Measurements from ENCODE around the gene TP53BP2. TPM values are rescaled to one million over a fixed set of nuclear protein-coding genes. Genes with fewer than 3 reads are reported as not detected.

The TP53BP2 gene
- total and polyA plus RNA-seq, 2 donors (not counting 3 experiments of a cell fraction or from before 2014, with no cell fraction given) = 21.9 to 51.9 TPM

GRCh38 chr1:223796210-223796609, 49.5 kb downstream of the TP53BP2 start:
- CTCF ChIA-PET = interaction anchor here (1.3 kb wide), 1 partner anchor 15 kb away, joined by 5 read pairs; no protein-coding TSS in a partner anchor
- DNase-seq (ENCODE audit: low read depth, low spot score) = no peak
- BruUV-seq (replicated peaks) = no TSS peak

More at GRCh38 chr1:223796210-223796609, 49.5 kb downstream of the TP53BP2 start:
- TF ChIP-seq FOS (IDR thresholded peaks at IDR 0.05; ENCODE audit: borderline replicate concordance, insufficient read depth, low read length) = no peak
- TF ChIP-seq GATA2 (IDR thresholded peaks at IDR 0.05; ENCODE audit: insufficient read depth, insufficient read length, low read depth, low read length) = no peak
- no peak for TF ChIP-seq EZH2 (IDR thresholded peaks at IDR 0.05; ENCODE audit: borderline replicate concordance, low read depth, low read length, severe bottlenecking)
- TF ChIP-seq, protein P1, sequence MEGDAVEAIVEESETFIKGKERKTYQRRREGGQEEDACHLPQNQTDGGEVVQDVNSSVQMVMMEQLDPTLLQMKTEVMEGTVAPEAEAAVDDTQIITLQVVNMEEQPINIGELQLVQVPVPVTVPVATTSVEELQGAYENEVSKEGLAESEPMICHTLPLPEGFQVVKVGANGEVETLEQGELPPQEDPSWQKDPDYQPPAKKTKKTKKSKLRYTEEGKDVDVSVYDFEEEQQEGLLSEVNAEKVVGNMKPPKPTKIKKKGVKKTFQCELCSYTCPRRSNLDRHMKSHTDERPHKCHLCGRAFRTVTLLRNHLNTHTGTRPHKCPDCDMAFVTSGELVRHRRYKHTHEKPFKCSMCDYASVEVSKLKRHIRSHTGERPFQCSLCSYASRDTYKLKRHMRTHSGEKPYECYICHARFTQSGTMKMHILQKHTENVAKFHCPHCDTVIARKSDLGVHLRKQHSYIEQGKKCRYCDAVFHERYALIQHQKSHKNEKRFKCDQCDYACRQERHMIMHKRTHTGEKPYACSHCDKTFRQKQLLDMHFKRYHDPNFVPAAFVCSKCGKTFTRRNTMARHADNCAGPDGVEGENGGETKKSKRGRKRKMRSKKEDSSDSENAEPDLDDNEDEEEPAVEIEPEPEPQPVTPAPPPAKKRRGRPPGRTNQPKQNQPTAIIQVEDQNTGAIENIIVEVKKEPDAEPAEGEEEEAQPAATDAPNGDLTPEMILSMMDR (IDR thresholded peaks at IDR 0.05; ENCODE audit: extremely low read depth in 1 of 2, insufficient read depth in 1 of 2, low read depth in 1 of 2, low read length in 2 of 2) = no peak
- TF ChIP-seq MYC (IDR thresholded peaks at IDR 0.05; ENCODE audit: low read depth, low read length) = no peak
- TF ChIP-seq, protein P2, sequence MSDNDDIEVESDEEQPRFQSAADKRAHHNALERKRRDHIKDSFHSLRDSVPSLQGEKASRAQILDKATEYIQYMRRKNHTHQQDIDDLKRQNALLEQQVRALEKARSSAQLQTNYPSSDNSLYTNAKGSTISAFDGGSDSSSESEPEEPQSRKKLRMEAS (IDR thresholded peaks at IDR 0.05; ENCODE audit: insufficient read depth, insufficient read length) = no peak
- TF ChIP-seq POLR2A (IDR thresholded peaks at IDR 0.05; ENCODE audit: low read depth, low read length) = no peak
- no peak for TF ChIP-seq POLR2AphosphoS5 (IDR thresholded peaks at IDR 0.05; ENCODE audit: insufficient read depth, low read depth, low read length)
- TF ChIP-seq JUN (IDR thresholded peaks at IDR 0.05; ENCODE audit: borderline replicate concordance, insufficient read depth, insufficient read length, low read depth) = no peak
- no peak overlapping the region for H3K27ac ChIP-seq (ENCODE audit: insufficient read depth, low read depth, low read length)
- no peaks in the 10 kb centered on the region for H4K20me1 ChIP-seq (replicated peaks; ENCODE audit: control insufficient read depth, extremely low read depth, insufficient read depth, low read length)
- no peaks in the 10 kb centered on the region for H3K27me3 ChIP-seq (ENCODE audit: control insufficient read depth in 2 of 2, insufficient read depth in 2 of 2, low read length in 2 of 2)
- no peaks in the 10 kb centered on the region for H3K79me2 ChIP-seq (ENCODE audit: control insufficient read depth, insufficient read depth, low read length)
- H3K4me3 ChIP-seq (replicated peaks in 1 of 3; ENCODE audit: insufficient read depth in 1 of 3, low read depth in 1 of 3, low read length in 3 of 3) = no peak overlapping the region
- H3K9me1 ChIP-seq (replicated peaks; ENCODE audit: control insufficient read depth, extremely low read depth, insufficient read depth, low read length) = no peaks in the 10 kb centered on the region
- POLR2A ChIA-PET = no interaction called here
- FAIRE-seq = no peak
- no peak overlapping the region for H3K9ac ChIP-seq (replicated peaks; ENCODE audit: extremely low read depth, insufficient read depth, low read length)
- intact Hi-C loops (cut with micrococcal nuclease) = loop anchor here (5.0 kb wide), 1 partner anchor 536 kb away; the partner anchor contains the start of gene NVL
- no peaks in the 10 kb centered on the region for H3K4me1 ChIP-seq (ENCODE audit: control insufficient read depth, extremely low read depth, insufficient read depth, low read length)
- peaks cover 14 to 23% of the 10 kb centered on the region in 2 experiments for H3K36me3 ChIP-seq (ENCODE audit: control insufficient read depth in 2 of 2, extremely low read depth in 1 of 2, insufficient read depth in 2 of 2, low read length in 2 of 2)
- no peak overlapping the region for H3K4me2 ChIP-seq (ENCODE audit: insufficient read depth, low read length)
- dilution Hi-C loops (cut with MboI; ENCODE audit: extremely low pct_ligation_motif_present, low sequenced_read_pairs) = no loop called here
- H2AFZ ChIP-seq (ENCODE audit: low read depth, low read length) = no peak overlapping the region
- no peaks in the 10 kb centered on the region for H3K9me3 ChIP-seq (replicated peaks; ENCODE audit: control insufficient read depth, insufficient read depth, low read length)
